Upper lobe of left lung (tissue), 6 donors: ENCODE measurements around the gene GPD2. TPM values are rescaled to one million over a fixed set of nuclear protein-coding genes. Genes with fewer than 3 reads are reported as not detected.

Experiments
- ATAC-seq, 2 donors: fragments of 200-7000 bp; cut with Tn5 transposase; one replicate each; pipeline ENCODE4 v1.9.1; 2022; ENCODE audit warnings: mild to moderate bottlenecking in 2 of 2, moderate library complexity in 2 of 2; ENCODE audit not compliant: low FRiP score in 2 of 2
- DNase-seq, 2 donors: peaks; one replicate each; pipeline ENCODE4 v3.0.0-alpha.2; 2019 to 2020
- H3K27ac ChIP-seq, 4 donors: fragments of 200-600 bp; sonication (generic); one replicate each; pipeline ENCODE4 v1.5.1; 2016 to 2019
- H3K27me3 ChIP-seq, 4 donors: fragments of 200-600 bp; sonication (generic); one replicate each; pipeline ENCODE4 v1.5.1; 2017 to 2019
- H3K36me3 ChIP-seq, 4 donors: fragments of 200-600 bp; sonication (generic); one replicate each; pipeline ENCODE4 v1.5.1; 2016 to 2019
- H3K4me1 ChIP-seq, 4 donors: fragments of 200-600 bp; sonication (generic); one replicate each; pipeline ENCODE4 v1.5.1; 2018 to 2019
- H3K4me3 ChIP-seq, 4 donors: fragments of 200-600 bp; sonication (generic); one replicate each; pipeline ENCODE4 v1.5.1; 2017 to 2019; ENCODE audit warnings: mild to moderate bottlenecking in 2 of 4, moderate library complexity in 1 of 4
- H3K9me3 ChIP-seq, 4 donors: fragments of 200-600 bp; sonication (generic); one replicate each; pipeline ENCODE4 v1.5.1; 2018 to 2019
- EP300 ChIP-seq, 4 donors: sonication (generic); formaldehyde crosslinking; IDR thresholded peaks; one replicate each; pipeline ENCODE4 v1.5.1; 2017; ENCODE audit warnings: antibody characterized with exemption in 4 of 4, control low read depth in 2 of 4
- POLR2A ChIP-seq, 4 donors: fragments of 450-650 bp; IDR thresholded peaks; one replicate each; pipeline ENCODE4 v1.5.1; 2016 to 2017; ENCODE audit warnings: antibody characterized with exemption in 4 of 4, mild to moderate bottlenecking in 2 of 4
- POLR2AphosphoS5 ChIP-seq, 2 donors: sonication (generic); formaldehyde crosslinking; IDR thresholded peaks; one replicate each; pipeline ENCODE4 v1.5.1; 2017; ENCODE audit warnings: antibody characterized with exemption in 2 of 2
- WGBS, 2 donors: methylation state at CpG; one replicate each; pipeline ENCODE4 v1.1.5; 2017 to 2018; 5-methylcytosine and 5-hydroxymethylcytosine counted together
- total RNA-seq, 6 donors: library from RNA; depleted of rRNA in 4 of 6; stranded (reverse); fragments of >200 nt in 4 of 6; gene quantifications; one replicate each; pipeline versions ENCODE4 v1.1.0 to v1.2.1, GENCODE V29; 2016 to 2021
- TF ChIP-seq, protein P1 (sequence below), 6 experiments: fragments of 450-650 bp in 4 of 6; fragments of 200-600 bp in 2 of 6; sonication (generic) in 2 of 6; IDR thresholded peaks; one replicate each; pipeline ENCODE4 v1.5.1; 2016 to 2019; ENCODE audit warnings: antibody characterized with exemption in 6 of 6
- donor health status: DM: no; HTN: no; CAD: no; lungs with moderate emphysema.
- donor health status: DM: no; HTN: yes; CAD: no; lungs with severe emphysema.

Gene GPD2
- total RNA-seq, 6 donors from 2014 or later: 37.6 to 142 (median 44.2) TPM

DNA sequence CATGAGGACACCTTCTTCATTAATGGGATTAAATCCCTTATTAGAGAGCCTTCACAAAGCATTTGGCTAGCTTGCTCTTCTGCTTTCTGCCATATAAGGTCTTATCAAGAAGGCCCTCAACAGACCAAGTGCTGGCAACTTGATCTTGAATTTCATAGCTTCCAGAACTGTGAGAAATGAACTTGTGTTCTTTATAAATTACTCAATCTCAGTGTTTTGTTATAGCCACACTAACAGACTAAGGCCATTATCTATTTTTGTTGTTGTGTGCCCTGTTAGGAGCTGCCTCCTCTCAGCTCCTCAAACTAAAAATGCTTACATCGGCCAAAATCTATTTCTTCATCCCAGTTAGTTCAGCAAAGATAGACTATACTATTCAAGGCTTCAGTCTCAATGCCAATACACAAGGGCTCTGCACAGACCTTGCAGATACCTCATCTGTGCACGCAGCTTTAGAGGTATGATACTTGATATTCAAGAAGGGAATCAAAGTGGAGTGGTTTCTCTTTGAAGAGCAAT, 182.9 kb downstream of the GPD2 start:
- TF ChIP-seq, protein P1, sequence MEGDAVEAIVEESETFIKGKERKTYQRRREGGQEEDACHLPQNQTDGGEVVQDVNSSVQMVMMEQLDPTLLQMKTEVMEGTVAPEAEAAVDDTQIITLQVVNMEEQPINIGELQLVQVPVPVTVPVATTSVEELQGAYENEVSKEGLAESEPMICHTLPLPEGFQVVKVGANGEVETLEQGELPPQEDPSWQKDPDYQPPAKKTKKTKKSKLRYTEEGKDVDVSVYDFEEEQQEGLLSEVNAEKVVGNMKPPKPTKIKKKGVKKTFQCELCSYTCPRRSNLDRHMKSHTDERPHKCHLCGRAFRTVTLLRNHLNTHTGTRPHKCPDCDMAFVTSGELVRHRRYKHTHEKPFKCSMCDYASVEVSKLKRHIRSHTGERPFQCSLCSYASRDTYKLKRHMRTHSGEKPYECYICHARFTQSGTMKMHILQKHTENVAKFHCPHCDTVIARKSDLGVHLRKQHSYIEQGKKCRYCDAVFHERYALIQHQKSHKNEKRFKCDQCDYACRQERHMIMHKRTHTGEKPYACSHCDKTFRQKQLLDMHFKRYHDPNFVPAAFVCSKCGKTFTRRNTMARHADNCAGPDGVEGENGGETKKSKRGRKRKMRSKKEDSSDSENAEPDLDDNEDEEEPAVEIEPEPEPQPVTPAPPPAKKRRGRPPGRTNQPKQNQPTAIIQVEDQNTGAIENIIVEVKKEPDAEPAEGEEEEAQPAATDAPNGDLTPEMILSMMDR (IDR thresholded peaks at IDR 0.05): no peak
- TF ChIP-seq POLR2AphosphoS5 (IDR thresholded peaks at IDR 0.05): no peak
- no peak for TF ChIP-seq POLR2A (IDR thresholded peaks at IDR 0.05)
- TF ChIP-seq EP300 (IDR thresholded peaks at IDR 0.05): no peak
- Histone ChIP-seq H3K9me3 (no peaks in the 10 kb centered on the region), H3K4me1 (no peaks in the 10 kb centered on the region), H3K27me3 (no peaks in the 10 kb centered on the region), H3K27ac (no peak overlapping the region), H3K36me3 (no peaks in the 10 kb centered on the region), H3K4me3 (no peak overlapping the region)
- ATAC-seq: no peak
- WGBS, 2 donors: 61 to 79% methylated on average over 2 of the region's 2 CpGs
- DNase-seq: no peak

DNA sequence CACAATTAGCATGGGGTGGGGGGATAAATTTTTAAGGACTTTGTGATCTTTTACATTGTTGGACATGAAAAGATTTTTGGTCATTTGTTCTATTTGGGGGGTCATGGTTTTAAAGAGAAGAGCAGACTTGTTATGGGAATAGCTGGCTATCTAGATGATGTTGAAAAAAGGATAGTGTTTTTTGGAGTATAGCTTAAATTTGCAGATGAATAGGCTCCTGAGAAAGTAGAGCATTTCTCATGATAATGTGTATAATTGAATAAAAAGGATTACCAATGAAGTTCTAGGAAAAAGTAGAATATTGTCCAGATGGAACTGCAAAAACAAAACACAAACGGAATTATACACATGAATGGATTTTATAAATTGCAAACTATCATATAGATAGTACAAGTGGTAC, 186.3 kb downstream of the GPD2 start:
- ATAC-seq: no peak
- Histone ChIP-seq H3K27ac (no peak overlapping the region), H3K4me3 (no peak overlapping the region), H3K36me3 (no peaks in the 10 kb centered on the region), H3K9me3 (peaks cover 0 to 4% (median 1%) of the 10 kb centered on the region in 4 donors), H3K4me1 (no peaks in the 10 kb centered on the region), H3K27me3 (no peaks in the 10 kb centered on the region)
- no peak for DNase-seq
- 85 to 94% methylated on average over 1 of the region's 1 CpG for WGBS, 2 donors
- TF ChIP-seq, protein P1 (IDR thresholded peaks at IDR 0.05): no peak
- TF ChIP-seq POLR2A (IDR thresholded peaks at IDR 0.05): no peak
- TF ChIP-seq POLR2AphosphoS5 (IDR thresholded peaks at IDR 0.05): no peak
- TF ChIP-seq EP300 (IDR thresholded peaks at IDR 0.05): no peak

DNA sequence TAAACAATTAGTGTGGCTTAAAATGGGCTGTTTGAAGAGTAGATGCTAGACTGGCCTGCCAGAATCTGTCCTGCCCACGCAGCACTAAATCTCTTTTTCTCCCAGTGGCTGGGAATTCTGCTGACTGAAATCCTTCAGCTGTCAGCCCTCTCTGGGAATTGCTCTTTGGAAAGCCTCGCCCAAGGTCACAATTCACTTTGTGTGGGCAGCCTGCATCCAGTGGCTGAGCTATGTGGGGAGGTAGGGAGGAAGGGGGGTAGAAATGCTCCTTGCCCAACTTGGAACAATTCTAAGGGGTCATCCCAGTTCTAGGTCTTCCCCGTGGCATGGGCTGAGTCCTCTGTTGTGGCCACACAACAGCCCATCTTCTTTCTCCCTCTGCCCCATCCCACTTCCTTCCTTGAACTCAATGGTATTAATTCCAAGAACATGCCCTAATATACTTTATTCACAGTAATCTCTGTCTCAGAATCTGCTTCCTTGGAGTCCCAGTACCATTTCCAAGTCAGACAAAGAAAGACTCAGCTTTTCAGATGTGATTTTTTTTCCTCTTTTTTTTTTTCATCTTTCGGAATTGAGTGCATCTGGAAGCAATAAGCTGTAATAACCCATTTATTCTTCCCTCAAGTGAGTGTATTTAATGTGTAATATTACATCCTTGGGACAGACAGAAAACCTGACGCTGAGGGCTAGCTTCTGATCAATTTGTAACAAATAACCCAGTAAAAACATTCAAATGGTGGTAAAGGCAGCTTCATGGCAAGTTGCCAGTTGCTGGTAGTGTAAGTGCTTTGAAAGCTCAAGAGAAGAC, 189.4 kb downstream of the GPD2 start:
- Histone ChIP-seq H3K9me3 (peaks cover 0 to 4% (median 1%) of the 10 kb centered on the region in 4 donors), H3K4me1 (no peaks in the 10 kb centered on the region), H3K36me3 (no peaks in the 10 kb centered on the region), H3K27ac (no peak overlapping the region), H3K4me3 (no peak overlapping the region), H3K27me3 (no peaks in the 10 kb centered on the region)
- TF ChIP-seq, protein P1 (IDR thresholded peaks at IDR 0.05): no peak
- no peak for TF ChIP-seq EP300 (IDR thresholded peaks at IDR 0.05)
- no peak for TF ChIP-seq POLR2A (IDR thresholded peaks at IDR 0.05)
- no peak for TF ChIP-seq POLR2AphosphoS5 (IDR thresholded peaks at IDR 0.05)
- DNase-seq: no peak
- ATAC-seq: no peak
- WGBS, 2 donors: 64 to 72% methylated on average over 5 of the region's 5 CpGs

DNA sequence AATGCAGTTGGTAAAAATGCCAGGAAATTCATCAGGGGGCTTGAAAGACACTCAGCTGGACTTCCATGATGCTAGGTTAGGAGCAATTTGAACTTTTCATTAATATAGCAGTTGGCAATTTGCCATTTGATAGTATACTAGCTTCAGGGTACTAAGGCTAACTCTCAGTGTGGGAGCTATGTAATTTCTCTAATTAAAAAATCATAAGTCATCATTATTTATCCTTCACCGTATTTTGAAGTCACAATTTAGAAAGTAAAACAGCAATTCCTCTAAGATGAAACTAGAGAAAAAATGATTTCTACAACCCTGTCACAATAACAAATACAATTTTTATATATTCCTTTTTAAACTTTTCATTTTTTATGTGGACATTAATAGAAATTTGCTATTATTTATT, 190.8 kb downstream of the GPD2 start:
- H3K4me3 ChIP-seq: no peak overlapping the region
- H3K27ac ChIP-seq: no peak overlapping the region
- ATAC-seq (no peak), DNase-seq (no peak)
- WGBS, 2 donors: 87 to 94% methylated on average over 1 of the region's 1 CpG
- H3K9me3 ChIP-seq: peaks cover 0 to 4% (median 1%) of the 10 kb centered on the region in 4 donors
- no peak for TF ChIP-seq POLR2AphosphoS5 (IDR thresholded peaks at IDR 0.05)
- no peak for TF ChIP-seq EP300 (IDR thresholded peaks at IDR 0.05)
- no peak for TF ChIP-seq POLR2A (IDR thresholded peaks at IDR 0.05)
- TF ChIP-seq, protein P1 (IDR thresholded peaks at IDR 0.05): no peak
- no peaks in the 10 kb centered on the region for H3K27me3 ChIP-seq
- no peaks in the 10 kb centered on the region for H3K36me3 ChIP-seq
- H3K4me1 ChIP-seq: no peaks in the 10 kb centered on the region
